SK-N-SH treated with all-trans-retinoic acid at 6 μM for 48 hours (cell line): ENCODE results near the gene LEFTY1.

Experiments used
- ARNTL ChIP-seq: fragments of 450-650 bp; formaldehyde crosslinking; IDR thresholded peaks from 2 replicates; pipeline ENCODE4 v1.5.0; 2020; ENCODE audit warnings: low read depth, mild to moderate bottlenecking, moderate library complexity, borderline replicate concordance
- BACH2 ChIP-seq: fragments of 250-450 bp; sonication (Bioruptor Pico); IDR thresholded peaks from 2 replicates; pipeline ENCODE4 v1.9.0; 2021; ENCODE audit warnings: mild to moderate bottlenecking, borderline replicate concordance
- CSDC2 ChIP-seq: fragments of 250-450 bp; sonication (Bioruptor Pico); IDR thresholded peaks from 2 replicates; pipeline ENCODE4 v1.5.0; 2020; ENCODE audit warnings: mild to moderate bottlenecking, moderate library complexity
- ESRRG ChIP-seq: fragments of 250-450 bp; sonication (Bioruptor Pico); IDR thresholded peaks from 2 replicates; pipeline ENCODE4 v1.6.1; 2021; ENCODE audit warnings: mild to moderate bottlenecking
- OSR1 ChIP-seq: fragments of 250-450 bp; sonication (Bioruptor Pico); IDR thresholded peaks from 2 replicates; pipeline ENCODE4 v1.8.0; 2022; ENCODE audit warnings: moderate library complexity, mild to moderate bottlenecking, inconsistent platforms
- PPARA ChIP-seq: fragments of 250-450 bp; sonication (Bioruptor Pico); IDR thresholded peaks from 2 replicates; pipeline ENCODE4 v1.5.0; 2020; ENCODE audit warnings: mild to moderate bottlenecking, borderline replicate concordance
- SNAI2 ChIP-seq: fragments of 250-450 bp; sonication (Bioruptor Pico); IDR thresholded peaks from 2 replicates; pipeline ENCODE4 v1.5.0; 2020; ENCODE audit warnings: mild to moderate bottlenecking, moderate library complexity
- TOX ChIP-seq: fragments of 250-450 bp; sonication (Bioruptor Pico); IDR thresholded peaks from 2 replicates; pipeline ENCODE4 v1.8.0; 2021; ENCODE audit warnings: mild to moderate bottlenecking, moderate library complexity, borderline replicate concordance
- ZFP3 ChIP-seq: fragments of 250-450 bp; sonication (Bioruptor Pico); IDR thresholded peaks from 2 replicates; pipeline ENCODE4 v1.5.0; 2020; ENCODE audit warnings: mild to moderate bottlenecking, moderate library complexity
- TF ChIP-seq, protein P1 (sequence below): fragments of 250-450 bp; sonication (Bioruptor Pico); IDR thresholded peaks from 2 replicates; pipeline ENCODE4 v1.8.0; 2020; ENCODE audit warnings: mild to moderate bottlenecking, moderate library complexity, borderline replicate concordance

DNA sequence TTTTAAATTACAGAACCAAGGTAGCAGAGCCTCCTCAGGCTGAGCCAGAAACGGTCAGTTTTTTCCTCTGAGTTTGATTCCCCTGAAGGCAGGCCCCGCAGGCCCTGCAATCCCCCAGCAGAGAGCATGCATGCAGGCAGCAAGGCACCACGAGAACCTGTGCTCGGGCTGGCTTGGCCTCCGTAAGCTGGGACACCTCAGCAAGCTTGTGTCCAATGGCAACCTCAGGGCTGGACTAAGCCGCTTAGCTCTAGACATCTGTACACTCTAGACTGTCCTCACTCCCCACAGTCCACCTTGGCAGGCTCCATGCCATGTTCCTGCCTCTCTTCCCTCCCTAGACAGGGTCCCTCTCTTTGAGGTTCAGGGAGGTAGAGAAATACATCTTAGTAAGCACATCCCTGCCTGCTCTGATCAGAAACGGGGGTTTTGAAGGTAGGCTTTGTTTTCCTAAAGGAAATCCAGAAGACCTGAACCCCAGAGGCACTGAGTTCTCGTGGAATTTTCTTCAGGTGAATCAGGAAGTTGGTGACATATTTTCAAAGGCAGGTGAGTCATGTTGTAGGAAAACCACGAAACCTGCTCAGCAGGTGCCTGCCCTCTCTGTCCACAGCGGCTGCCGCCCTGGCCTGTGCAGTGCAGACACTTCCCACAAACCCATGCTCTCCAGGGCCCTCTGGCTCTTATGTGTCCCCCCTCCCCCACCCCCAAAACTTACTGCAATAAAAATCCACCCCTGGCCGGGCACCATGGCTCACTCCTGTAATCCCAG is 13.7 kb downstream of the LEFTY1 start:
- no peak for TF ChIP-seq OSR1 (CRISPR knock-in tag)
- TF ChIP-seq ZFP3 (CRISPR knock-in tag): no peak
- TF ChIP-seq CSDC2: no peak
- TF ChIP-seq ESRRG (CRISPR knock-in tag): no peak
- TF ChIP-seq PPARA (CRISPR knock-in tag): no peak
- TF ChIP-seq BACH2 (CRISPR knock-in tag): no peak
- TF ChIP-seq, protein P1, sequence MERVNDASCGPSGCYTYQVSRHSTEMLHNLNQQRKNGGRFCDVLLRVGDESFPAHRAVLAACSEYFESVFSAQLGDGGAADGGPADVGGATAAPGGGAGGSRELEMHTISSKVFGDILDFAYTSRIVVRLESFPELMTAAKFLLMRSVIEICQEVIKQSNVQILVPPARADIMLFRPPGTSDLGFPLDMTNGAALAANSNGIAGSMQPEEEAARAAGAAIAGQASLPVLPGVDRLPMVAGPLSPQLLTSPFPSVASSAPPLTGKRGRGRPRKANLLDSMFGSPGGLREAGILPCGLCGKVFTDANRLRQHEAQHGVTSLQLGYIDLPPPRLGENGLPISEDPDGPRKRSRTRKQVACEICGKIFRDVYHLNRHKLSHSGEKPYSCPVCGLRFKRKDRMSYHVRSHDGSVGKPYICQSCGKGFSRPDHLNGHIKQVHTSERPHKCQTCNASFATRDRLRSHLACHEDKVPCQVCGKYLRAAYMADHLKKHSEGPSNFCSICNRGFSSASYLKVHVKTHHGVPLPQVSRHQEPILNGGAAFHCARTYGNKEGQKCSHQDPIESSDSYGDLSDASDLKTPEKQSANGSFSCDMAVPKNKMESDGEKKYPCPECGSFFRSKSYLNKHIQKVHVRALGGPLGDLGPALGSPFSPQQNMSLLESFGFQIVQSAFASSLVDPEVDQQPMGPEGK (CRISPR knock-in tag): no peak
- TF ChIP-seq TOX: no peak
- TF ChIP-seq ARNTL (CRISPR knock-in tag): no peak
- no peak for TF ChIP-seq SNAI2
